GM12878 (cell line): ENCODE data around the gene ZNRF3. TPM values are rescaled to one million over a fixed set of nuclear protein-coding genes. Genes with fewer than 3 reads are reported as not detected.

Experiments
- ATAC-seq: fragments of 200-7000 bp; cut with Tn5 transposase; 3 replicates; pipeline ENCODE4 v1.9.1; 2020; ENCODE audit warnings: mild to moderate bottlenecking, moderate library complexity
- BruUV-seq: library from RNA; stranded (reverse); fragments of 400-500 nt; replicated peaks from 2 replicates; lab custom pipeline; 2021; lab: Mats Ljungman, UMichigan
- CTCF ChIA-PET: fragments of 300-600 bp; sonication (Branson Sonifier 250); formaldehyde crosslinking; extraction: SDS; loops from one replicate; lab custom pipeline; 2021; ENCODE audit warnings: inconsistent platforms; lab: Yijun Ruan, JAX
- POLR2A ChIA-PET: fragments of 350-600 bp; formaldehyde crosslinking; extraction: SDS; loops from one replicate; lab custom pipeline; 2021; ENCODE audit warnings: inconsistent platforms; lab: Charles Lee
- RAD21 ChIA-PET: fragments of 300-600 bp; sonication (Branson Sonifier 250); formaldehyde crosslinking; loops from one replicate; lab custom pipeline; 2023; ENCODE audit warnings: antibody characterized with exemption; ENCODE audit not compliant: unreplicated experiment; lab: Charles Lee
- SMC1A ChIA-PET: fragments of 300-600 bp; sonication (Branson Sonifier 250); formaldehyde crosslinking; loops from one replicate; lab custom pipeline; 2023; ENCODE audit not compliant: unreplicated experiment, uncharacterized antibody; lab: Charles Lee
- DNase-seq: peaks from one replicate; pipeline ENCODE4 v3.0.0-alpha.2; 2011; ENCODE audit warnings: low read depth, low spot score
- FAIRE-seq: peaks from 3 replicates; lab custom pipeline; 2011; peaks lifted over from hg19 to GRCh38; lab: Jason Lieb, UNC
- H2AFZ ChIP-seq: 2 replicates; pipeline ENCODE4 v1.6.0; 2011; ENCODE audit warnings: low read depth, low read length, control low read depth; ENCODE audit not compliant: control insufficient read depth
- H3K27ac ChIP-seq: 2 replicates; pipeline ENCODE4 v1.5.1; 2011; ENCODE audit warnings: control low read depth; ENCODE audit not compliant: control insufficient read depth, insufficient read depth
- H3K27me3 ChIP-seq, 2 experiments: replicated peaks in 1 of 2; 2 replicates each; pipeline versions ENCODE4 v1.6.0 to v1.6.1; 2011; ENCODE audit warnings: low read length in 1 of 2; ENCODE audit not compliant: control insufficient read depth in 2 of 2, insufficient read depth in 2 of 2
- H3K36me3 ChIP-seq, 2 experiments: 2 replicates each; pipeline ENCODE4 v1.5.1; 2011; ENCODE audit warnings: low read length in 1 of 2; ENCODE audit not compliant: control insufficient read depth in 2 of 2, insufficient read depth in 2 of 2
- H3K4me1 ChIP-seq: 2 replicates; pipeline ENCODE4 v1.6.1; 2011; ENCODE audit warnings: mild to moderate bottlenecking, low read length, moderate library complexity, mixed read lengths; ENCODE audit not compliant: control insufficient read depth, insufficient read depth
- H3K4me2 ChIP-seq: 2 replicates; pipeline ENCODE4 v1.6.0; 2011; ENCODE audit warnings: control low read depth; ENCODE audit not compliant: control insufficient read depth, insufficient read depth
- H3K4me3 ChIP-seq: fragments of 200-600 bp; sonication (generic); 2 replicates; pipeline ENCODE4 v1.5.1; 2016
- H3K79me2 ChIP-seq: 2 replicates; pipeline ENCODE4 v1.6.0; 2011; ENCODE audit warnings: low read length; ENCODE audit not compliant: control insufficient read depth, insufficient read depth
- H3K9ac ChIP-seq: 2 replicates; pipeline ENCODE4 v1.8.0; 2011; ENCODE audit warnings: low read length, control low read depth, mixed read lengths; ENCODE audit not compliant: control insufficient read depth, insufficient read depth
- H3K9me3 ChIP-seq: replicated peaks from 3 replicates; pipeline ENCODE4 v1.5.1; 2011; ENCODE audit warnings: mild to moderate bottlenecking, low read length; ENCODE audit not compliant: control insufficient read depth, insufficient read depth
- H4K20me1 ChIP-seq: 2 replicates; pipeline ENCODE4 v1.6.0; 2011; ENCODE audit not compliant: control insufficient read depth, insufficient read depth
- BCL3 ChIP-seq: IDR thresholded peaks from 2 replicates; pipeline ENCODE4 v1.6.1; 2011; ENCODE audit warnings: borderline replicate concordance, low read depth, mild to moderate bottlenecking, moderate library complexity, low read length; ENCODE audit not compliant: insufficient read depth, poor library complexity, severe bottlenecking
- BRCA1 ChIP-seq: IDR thresholded peaks from 2 replicates; pipeline ENCODE4 v1.6.1; 2011; ENCODE audit warnings: low read depth, low read length, improper control_type of control experiment
- FOXM1 ChIP-seq: IDR thresholded peaks from 2 replicates; pipeline ENCODE4 v1.6.1; 2012; ENCODE audit warnings: low read depth, mild to moderate bottlenecking, inconsistent platforms, low read length, moderate library complexity
- HCFC1 ChIP-seq: fragments of 150-350 bp; IDR thresholded peaks from 2 replicates; pipeline ENCODE4 v1.6.1; 2014; ENCODE audit warnings: low read length
- JUND ChIP-seq: IDR thresholded peaks from 2 replicates; pipeline ENCODE4 v1.6.1; 2012; ENCODE audit warnings: low read depth, mild to moderate bottlenecking, low read length, improper control_type of control experiment, moderate library complexity
- LARP7 ChIP-seq: fragments of 450-650 bp; IDR thresholded peaks from 2 replicates; pipeline ENCODE4 v1.6.1; 2017; ENCODE audit warnings: mild to moderate bottlenecking
- NBN ChIP-seq: fragments of 450-650 bp; IDR thresholded peaks from 2 replicates; pipeline ENCODE4 v1.6.1; 2016
- POU2F2 ChIP-seq: IDR thresholded peaks from 3 replicates; pipeline ENCODE4 v1.6.1; 2011; ENCODE audit warnings: low read depth, mild to moderate bottlenecking, low read length, borderline replicate concordance
- RAD51 ChIP-seq: fragments of 450-650 bp; IDR thresholded peaks from 2 replicates; pipeline ENCODE4 v1.6.1; 2016; ENCODE audit warnings: moderate library complexity, mild to moderate bottlenecking, inconsistent platforms
- SRF ChIP-seq, 2 experiments: IDR thresholded peaks; 2 replicates each; pipeline ENCODE4 v1.6.1; 2011; ENCODE audit warnings: low read depth in 2 of 2, low read length in 2 of 2, mild to moderate bottlenecking in 1 of 2, moderate library complexity in 1 of 2
- STAT1 ChIP-seq: fragments of 450-650 bp; conservative IDR thresholded peaks from 2 replicates; pipeline ENCODE4 v1.6.1; 2014; ENCODE audit warnings: antibody characterized with exemption, mild to moderate bottlenecking
- TCF3 ChIP-seq: IDR thresholded peaks from 2 replicates; pipeline ENCODE4 v1.6.1; 2012; ENCODE audit warnings: low read depth, mild to moderate bottlenecking, low read length, borderline replicate concordance; ENCODE audit not compliant: insufficient read depth
- USF1 ChIP-seq: IDR thresholded peaks from 2 replicates; pipeline ENCODE4 v1.6.1; 2011; ENCODE audit warnings: borderline replicate concordance, low read depth, mild to moderate bottlenecking, moderate library complexity, mixed read lengths, low read length; ENCODE audit not compliant: insufficient read depth; ENCODE audit errors: extremely low read length
- USF2 ChIP-seq: IDR thresholded peaks from 2 replicates; pipeline ENCODE4 v1.6.1; 2011; ENCODE audit warnings: low read depth, low read length, improper control_type of control experiment, borderline replicate concordance
- ZBTB40 ChIP-seq: fragments of 450-650 bp; IDR thresholded peaks from 2 replicates; pipeline ENCODE4 v1.6.1; 2016; ENCODE audit warnings: mild to moderate bottlenecking, moderate library complexity, borderline replicate concordance
- ZZZ3 ChIP-seq: IDR thresholded peaks from 2 replicates; pipeline ENCODE4 v1.6.1; 2011; ENCODE audit warnings: low read depth; ENCODE audit not compliant: control insufficient read depth, insufficient read length
- WGBS: methylation state at CpG from one replicate; pipeline ENCODE4 v1.1.6; 2016; ENCODE audit warnings: low lambda C conversion rate; ENCODE audit not compliant: insufficient replicate concordance, insufficient coverage; ENCODE audit errors: missing lambda C conversion rate; 5-methylcytosine and 5-hydroxymethylcytosine counted together
- in situ Hi-C: fragments of 300-500 bp; cut with MboI; formaldehyde crosslinking; loops from 9 replicates; pipeline ENCODE4 v1.14.3; 2018; ENCODE audit warnings: mixed read lengths
- intact Hi-C: fragments of 100-400 bp; cut with micrococcal nuclease; formaldehyde crosslinking; loops from one replicate; pipeline ENCODE4 v1.14.2; 2022; ENCODE audit not compliant: unreplicated experiment
- polyA plus RNA-seq, 11 experiments: library from polyadenylated mRNA; depleted of rRNA in 4 of 11; unstranded in 6 of 11; stranded (reverse) in 5 of 11; fragments of >200 nt; fragmentation: Nextera tagmentation in 4 of 11; fragmentation: Illumina TruSeq in 1 of 11; extraction: Ambion mirVana in 4 of 11; extraction: Trizol in 1 of 11; gene quantifications; 1 replicate in 1 of 11; 2 replicates in 10 of 11; pipeline versions ENCODE4 v1.2.1 to v1.2.3, GENCODE V29; 2011 to 2016; ENCODE audit warnings: inconsistent platforms in 2 of 11, missing spikeins in 2 of 11, low read depth in 1 of 11
- total RNA-seq, 4 experiments: library from RNA; depleted of rRNA in 3 of 4; stranded (reverse); fragments of >200 nt in 3 of 4; fragmentation: Illumina TruSeq in 1 of 4; extraction: Trizol in 1 of 4; gene quantifications; 2 replicates each; pipeline versions ENCODE4 v1.2.1 to v1.2.3, GENCODE V29; 2013 to 2021

The ZNRF3 gene
- total and polyA plus RNA-seq, 10 of the 15 experiments (the other 5 are each of a cell fraction or from before 2014, with no cell fraction given) = 0.05 to 2.4 (median 0.46) TPM

- no peak for TF ChIP-seq ZBTB40
Observed at GRCh38 chr22:28997342-28997741, 114.0 kb downstream of the ZNRF3 start (continued).

- in situ Hi-C loops = no loop called here
- POLR2A ChIA-PET = interaction anchor here (0.6 to 2.3 kb wide), 9 partner anchors 9 to 92 kb away, joined by 3 to 10 read pairs (median 3); no protein-coding TSS in a partner anchor
- TF ChIP-seq USF1 (no peak), SRF (IDR thresholded peaks at IDR 0.05; ENCODE audit: low read depth in 2 of 2, low read length in 2 of 2) (no peak), USF2 (no peak), STAT1 (no peak), FOXM1 (no peak), JUND (no peak), RAD51 (no peak), POU2F2 (no peak), LARP7 (no peak), HCFC1 (no peak), ZZZ3 (no peak), TCF3 (no peak), NBN (no peak), BCL3 (no peak), BRCA1 (no peak)
Observed at GRCh38 chr22:28998681-28999080, 115.3 kb downstream of the ZNRF3 start.

More at GRCh38 chr22:28998681-28999080, 115.3 kb downstream of the ZNRF3 start:
- Histone ChIP-seq H3K36me3 (no peaks in the 10 kb centered on the region), H3K27ac (no peak overlapping the region), H3K4me2 (no peak overlapping the region), H4K20me1 (no peaks in the 10 kb centered on the region), H3K4me1 (no peaks in the 10 kb centered on the region), H3K9ac (no peak overlapping the region), H3K27me3 (no peaks in the 10 kb centered on the region), H3K4me3 (no peak overlapping the region), H3K9me3 (no peaks in the 10 kb centered on the region), H2AFZ (no peak overlapping the region), H3K79me2 (no peaks in the 10 kb centered on the region)
- BruUV-seq = no TSS peak
- 84% methylated on average over 3 of the region's 3 CpGs for WGBS
- DNase-seq (no peak), FAIRE-seq (no peak), ATAC-seq (no peak)
- SMC1A ChIA-PET = interaction anchor here (0.7 to 5.5 kb wide), 14 partner anchors 10 to 1762 kb away, joined by 3 to 40 read pairs (median 4); no protein-coding TSS in a partner anchor
- intact Hi-C loops = no loop called here
- RAD21 ChIA-PET = interaction anchor here (0.6 to 2.3 kb wide), 7 partner anchors 9 to 81 kb away, joined by 3 to 8 read pairs (median 4); no protein-coding TSS in a partner anchor
- CTCF ChIA-PET = interaction anchor here (1.2 to 1.7 kb wide), 4 partner anchors 17 to 81 kb away, joined by 3 to 4 read pairs (median 4); no protein-coding TSS in a partner anchor
